Caco-2 (cell line): ENCODE results near the gene ALDH4A1. TPM values are rescaled to one million over a fixed set of nuclear protein-coding genes. Genes with fewer than 3 reads are reported as not detected.

Source experiments
- BruUV-seq: library from RNA; stranded (reverse); fragments of 400-500 nt; replicated peaks from 2 replicates; lab custom pipeline; 2021; lab: Mats Ljungman, UMichigan
- CTCF ChIA-PET: fragments of 300-600 bp; sonication (Branson Sonifier 250); formaldehyde crosslinking; loops from one replicate; lab custom pipeline; 2022; ENCODE audit warnings: antibody characterized with exemption; lab: Charles Lee
- POLR2A ChIA-PET: fragments of 300-600 bp; sonication (Branson Sonifier 250); formaldehyde crosslinking; loops from one replicate; lab custom pipeline; 2022; ENCODE audit warnings: antibody characterized with exemption; lab: Charles Lee
- DNase-seq, 2 experiments: peaks; one replicate each; pipeline versions ENCODE4 v3.0.0 to v3.0.0-alpha.2; 2020 to 2022
- H3K27me3 ChIP-seq: replicated peaks from 2 replicates; pipeline ENCODE4 v1.6.0; 2011; ENCODE audit warnings: low read length; ENCODE audit not compliant: control insufficient read depth, insufficient read depth
- H3K36me3 ChIP-seq: 2 replicates; pipeline ENCODE4 v1.5.1; 2011; ENCODE audit warnings: low read length; ENCODE audit not compliant: control insufficient read depth, insufficient read depth
- H3K4me1 ChIP-seq: fragments of 250-450 bp; sonication (Bioruptor Pico); 2 replicates; pipeline ENCODE4 v1.5.1; 2020; ENCODE audit warnings: mild to moderate bottlenecking
- H3K4me3 ChIP-seq: 2 replicates; pipeline ENCODE4 v1.5.1; 2011; ENCODE audit warnings: low read depth, mild to moderate bottlenecking, control low read depth, low read length
- H3K9me3 ChIP-seq: fragments of 250-450 bp; sonication (Bioruptor Pico); 2 replicates; pipeline ENCODE4 v1.5.1; 2020; ENCODE audit warnings: mild to moderate bottlenecking, moderate library complexity
- H3K27ac Mint-ChIP-seq: one replicate; pipeline ENCODE4 v1.8.0; 2022; ENCODE audit warnings: mixed read lengths; ENCODE audit not compliant: unreplicated experiment
- H3K27me3 Mint-ChIP-seq: one replicate; pipeline ENCODE4 v1.8.0; 2022; ENCODE audit warnings: mixed read lengths; ENCODE audit not compliant: insufficient read depth, unreplicated experiment
- H3K36me3 Mint-ChIP-seq: one replicate; pipeline ENCODE4 v1.8.0; 2022; ENCODE audit warnings: mild to moderate bottlenecking, mixed read lengths; ENCODE audit not compliant: insufficient read depth, unreplicated experiment
- H3K4me1 Mint-ChIP-seq: one replicate; pipeline ENCODE4 v1.8.0; 2022; ENCODE audit warnings: low read depth, mixed read lengths; ENCODE audit not compliant: unreplicated experiment
- H3K4me3 Mint-ChIP-seq: one replicate; pipeline ENCODE4 v1.8.0; 2022; ENCODE audit warnings: mild to moderate bottlenecking, moderate library complexity, mixed read lengths; ENCODE audit not compliant: unreplicated experiment
- H3K9me3 Mint-ChIP-seq: one replicate; pipeline ENCODE4 v1.8.0; 2022; ENCODE audit warnings: mixed read lengths; ENCODE audit not compliant: unreplicated experiment
- CTCF ChIP-seq, 2 experiments: fragments of 200-600 bp in 1 of 2; IDR thresholded peaks; 1 replicate in 1 of 2; 2 replicates in 1 of 2; pipeline versions ENCODE4 v1.5.1 to v1.8.0; 2011 to 2022; ENCODE audit warnings: antibody characterized with exemption in 1 of 2, control low read depth in 1 of 2, inconsistent platforms in 1 of 2, low read depth in 1 of 2, low read length in 1 of 2, mild to moderate bottlenecking in 1 of 2, moderate library complexity in 1 of 2; ENCODE audit not compliant: insufficient read depth in 1 of 2, severe bottlenecking in 1 of 2, unreplicated experiment in 1 of 2
- intact Hi-C: fragments of 100-400 bp; cut with micrococcal nuclease; formaldehyde crosslinking; loops from one replicate; pipeline ENCODE4 v1.10.0; 2022; ENCODE audit not compliant: unreplicated experiment
- total RNA-seq: library from RNA; stranded (reverse); gene quantifications from 2 replicates; pipeline ENCODE4 v1.2.3, GENCODE V29; 2022

ALDH4A1 gene
- total RNA-seq, 1 experiment from 2014 or later = 18.0 TPM

- Histone ChIP-seq H3K27me3 (no peaks in the 10 kb centered on the region), H3K36me3 (no peaks in the 10 kb centered on the region), H3K4me1 (peaks cover 12% of the 10 kb centered on the region), H3K4me3 (no peak overlapping the region), H3K9me3 (no peaks in the 10 kb centered on the region)
- no peaks in the 10 kb centered on the region for H3K27me3 Mint-ChIP-seq
- no peaks in the 10 kb centered on the region for H3K9me3 Mint-ChIP-seq
- no peak overlapping the region for H3K27ac Mint-ChIP-seq
- no peak overlapping the region for H3K4me3 Mint-ChIP-seq
- H3K4me1 Mint-ChIP-seq = no peaks in the 10 kb centered on the region
- no peaks in the 10 kb centered on the region for H3K36me3 Mint-ChIP-seq
- BruUV-seq = no TSS peak
- DNase-seq = no peak
- ChIA-PET CTCF (interaction anchor here (0.6 to 0.8 kb wide), 3 partner anchors 8 to 74 kb away, joined by 3 read pairs; no protein-coding TSS in a partner anchor), POLR2A (interaction anchor here (0.6 kb wide), 1 partner anchor 44 kb away, joined by 3 read pairs; no protein-coding TSS in a partner anchor)
- TF ChIP-seq CTCF (IDR thresholded peaks at IDR 0.05; ENCODE audit: insufficient read depth in 1 of 2, low read depth in 1 of 2, low read length in 1 of 2, severe bottlenecking in 1 of 2, unreplicated experiment in 1 of 2) = no peak
- intact Hi-C loops = no loop called here
Observed at GRCh38 chr1:18921516-18922251, 19.3 kb upstream of the ALDH4A1 start.

GRCh38 chr1:18920931-18921330, 18.6 kb upstream of the ALDH4A1 start:
- Histone ChIP-seq H3K27me3 (no peaks in the 10 kb centered on the region), H3K4me1 (peaks cover 12% of the 10 kb centered on the region), H3K9me3 (no peaks in the 10 kb centered on the region), H3K4me3 (no peak overlapping the region), H3K36me3 (no peaks in the 10 kb centered on the region)
- no peaks in the 10 kb centered on the region for H3K9me3 Mint-ChIP-seq
- no peaks in the 10 kb centered on the region for H3K27me3 Mint-ChIP-seq
- POLR2A ChIA-PET = no interaction called here
- H3K4me1 Mint-ChIP-seq = no peaks in the 10 kb centered on the region
- TF ChIP-seq CTCF (IDR thresholded peaks at IDR 0.05; ENCODE audit: insufficient read depth in 1 of 2, low read depth in 1 of 2, low read length in 1 of 2, severe bottlenecking in 1 of 2, unreplicated experiment in 1 of 2) = no peak
- intact Hi-C loops = no loop called here
- no peak overlapping the region for H3K27ac Mint-ChIP-seq
- H3K36me3 Mint-ChIP-seq = no peaks in the 10 kb centered on the region
- no TSS peak for BruUV-seq
- no peak for DNase-seq
- CTCF ChIA-PET = no interaction called here
- H3K4me3 Mint-ChIP-seq = no peak overlapping the region

- POLR2A ChIA-PET = no interaction called here
- Mint-ChIP-seq H3K27ac (no peak overlapping the region), H3K9me3 (no peaks in the 10 kb centered on the region), H3K4me3 (no peak overlapping the region), H3K36me3 (peaks cover 6% of the 10 kb centered on the region), H3K27me3 (no peaks in the 10 kb centered on the region), H3K4me1 (no peaks in the 10 kb centered on the region)
- no peak for TF ChIP-seq CTCF (IDR thresholded peaks at IDR 0.05; ENCODE audit: insufficient read depth in 1 of 2, low read depth in 1 of 2, low read length in 1 of 2, severe bottlenecking in 1 of 2, unreplicated experiment in 1 of 2)
- CTCF ChIA-PET = no interaction called here
- H3K4me1 ChIP-seq = peaks cover 12% of the 10 kb centered on the region
- DNase-seq = no peak
- no peaks in the 10 kb centered on the region for H3K9me3 ChIP-seq
- no peaks in the 10 kb centered on the region for H3K36me3 ChIP-seq
- intact Hi-C loops = no loop called here
- H3K27me3 ChIP-seq = no peaks in the 10 kb centered on the region
- H3K4me3 ChIP-seq = no peak overlapping the region
- BruUV-seq = no TSS peak
Observed at GRCh38 chr1:18919956-18920355, 17.6 kb upstream of the ALDH4A1 start.
